ENCODE measurements around the gene HTRA3.

The HTRA3 gene

DNA sequence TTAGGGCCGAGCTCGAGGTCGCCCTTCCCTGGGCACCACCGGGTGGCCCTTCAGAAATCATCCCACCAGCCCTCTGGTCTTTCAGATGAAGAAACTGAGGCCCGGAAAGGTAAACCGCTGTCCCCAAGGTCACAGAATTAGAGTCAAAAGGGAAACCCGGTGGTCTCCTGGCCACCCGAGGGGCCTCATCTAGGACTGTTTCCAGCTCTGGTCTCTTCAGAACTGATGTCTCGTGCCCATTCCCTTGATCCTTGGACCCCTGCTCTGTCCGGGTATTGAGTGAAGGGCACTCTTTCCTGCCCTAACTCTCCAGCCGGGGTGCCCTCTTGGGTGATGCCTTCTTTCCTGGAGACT lies 841 bp downstream of the HTRA3 start:
- no peak for DNase-seq

DNA sequence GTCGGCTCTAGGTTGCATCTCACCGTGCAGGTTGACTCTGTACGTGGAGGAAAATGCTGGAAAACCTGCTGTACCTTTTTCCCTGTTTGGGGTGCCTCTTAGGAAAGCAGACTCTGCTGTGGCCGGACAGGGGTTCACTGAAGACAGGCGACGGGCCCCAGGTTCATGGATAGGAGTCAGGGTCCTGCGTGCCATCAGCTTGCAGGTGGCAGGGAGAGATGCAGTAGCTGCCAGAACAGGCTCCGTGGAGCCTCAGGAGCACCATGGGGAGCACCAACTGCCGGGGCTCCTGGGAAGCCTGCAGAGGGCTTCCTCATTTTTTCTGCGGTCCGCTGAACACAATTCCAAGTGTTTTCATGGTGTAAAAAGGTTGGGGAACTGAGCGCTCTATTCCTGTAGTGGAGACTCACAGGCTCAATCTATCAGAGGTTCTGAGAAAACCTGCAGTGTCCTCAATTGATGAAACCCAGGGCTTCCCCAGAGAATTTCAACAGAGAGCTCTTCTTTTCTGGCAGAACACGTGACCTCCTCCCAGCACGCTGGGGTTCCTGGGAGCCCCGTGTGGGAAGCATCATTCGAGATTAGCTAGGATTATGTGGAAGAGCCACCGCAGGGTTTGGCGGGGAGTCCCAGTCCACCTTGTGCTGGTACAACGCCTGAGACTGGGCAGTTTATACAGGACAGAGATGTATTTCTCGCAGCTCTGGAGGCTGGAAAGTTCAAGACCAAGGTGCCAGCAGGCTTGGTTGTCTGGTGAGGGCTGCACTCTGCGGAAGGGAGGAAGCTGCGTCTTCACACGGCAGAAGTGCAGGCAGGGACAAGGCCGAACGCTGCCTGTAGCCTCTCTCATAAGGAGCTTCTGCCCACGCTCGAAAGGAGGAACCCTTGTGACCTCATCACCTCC lies 1.6 kb downstream of the HTRA3 start:
- no peak for DNase-seq

DNA sequence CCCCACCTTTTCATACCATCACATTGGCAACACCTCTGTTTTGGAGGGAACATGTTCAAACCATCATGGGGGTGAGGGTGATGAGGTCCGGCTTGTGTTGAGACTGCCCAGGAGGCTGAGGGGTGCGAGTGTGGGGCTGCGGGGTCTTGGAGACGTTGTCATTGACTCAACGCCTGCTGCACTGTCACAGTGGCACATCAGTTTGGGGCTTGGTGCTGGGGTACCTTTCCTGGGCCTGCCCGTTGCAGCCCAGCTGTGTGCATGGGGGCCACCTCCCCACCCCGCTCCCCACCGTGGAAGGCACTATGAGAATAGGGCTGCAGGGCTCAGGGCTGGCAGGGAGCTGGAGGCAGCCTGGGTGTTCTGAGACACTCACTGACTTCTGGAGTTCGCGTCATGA lies 2.3 kb downstream of the HTRA3 start:
- DNase-seq = no peak

DNA sequence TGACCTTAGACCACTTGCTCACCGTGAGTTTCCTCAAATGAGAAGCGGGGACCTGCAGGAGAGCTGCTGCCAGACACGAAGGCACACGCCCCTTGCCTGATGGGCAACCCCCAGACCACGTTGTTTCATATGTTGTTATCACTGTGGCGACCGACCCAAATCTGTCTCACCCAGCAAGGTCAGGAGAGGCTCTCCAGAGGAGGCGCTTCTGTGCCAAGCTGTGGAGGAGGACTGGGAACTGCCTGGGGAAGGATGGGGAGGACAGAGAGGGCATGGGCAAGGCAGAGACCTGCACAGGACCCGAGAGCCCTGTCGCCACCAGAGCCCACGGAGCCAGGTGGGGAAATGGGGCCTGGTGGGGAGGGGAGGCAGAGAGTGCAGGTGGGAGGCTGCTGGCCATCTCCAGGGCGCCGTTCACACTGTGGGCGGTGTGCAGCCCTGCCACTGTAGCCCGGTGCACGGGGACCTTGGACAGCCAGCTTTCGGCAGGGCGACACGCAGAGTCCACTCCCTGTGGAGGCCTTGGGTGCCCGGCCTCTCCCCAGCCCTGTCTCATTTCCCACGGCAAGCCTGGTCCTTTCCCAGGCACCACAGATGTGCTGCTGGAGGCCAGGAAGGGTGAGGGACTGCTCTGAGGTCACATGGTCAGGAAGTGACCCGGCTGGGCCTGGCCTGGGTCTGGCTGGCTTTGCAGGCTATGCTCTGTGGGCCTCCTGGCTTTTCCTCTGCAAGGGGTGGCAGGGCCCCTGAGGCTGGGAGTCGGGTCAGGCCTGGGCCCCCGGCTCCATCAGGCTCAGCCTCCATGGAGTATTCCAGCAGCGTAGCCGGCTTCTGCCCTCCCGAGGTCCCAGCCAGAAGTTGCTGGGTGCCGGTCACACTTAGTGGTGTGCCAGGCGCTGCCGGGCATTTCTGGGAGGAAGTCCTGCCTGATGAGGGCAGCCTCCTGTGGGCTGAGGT lies 3.2 kb downstream of the HTRA3 start:
- no peak for DNase-seq

DNA sequence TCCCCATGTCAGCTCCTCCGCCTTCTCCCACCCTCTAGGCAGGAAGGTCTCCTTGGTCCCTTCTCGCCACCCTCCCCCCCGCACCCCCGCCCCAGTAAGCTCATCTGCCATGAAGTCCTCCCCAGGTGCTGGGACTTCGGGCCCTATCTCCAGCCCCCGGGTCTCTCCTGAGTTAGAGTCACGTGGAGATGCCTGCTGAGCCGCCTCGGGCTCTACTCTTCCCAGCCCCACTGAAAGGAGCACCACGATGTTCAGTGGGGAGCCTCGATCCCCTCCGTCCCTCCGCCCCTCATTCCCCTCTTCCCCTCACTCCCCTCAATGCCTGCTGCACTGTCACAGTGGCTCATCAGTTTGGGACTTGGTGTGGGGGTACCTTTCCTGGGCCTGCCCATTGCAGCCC lies 3.9 kb downstream of the HTRA3 start:
- no peak for DNase-seq

DNA sequence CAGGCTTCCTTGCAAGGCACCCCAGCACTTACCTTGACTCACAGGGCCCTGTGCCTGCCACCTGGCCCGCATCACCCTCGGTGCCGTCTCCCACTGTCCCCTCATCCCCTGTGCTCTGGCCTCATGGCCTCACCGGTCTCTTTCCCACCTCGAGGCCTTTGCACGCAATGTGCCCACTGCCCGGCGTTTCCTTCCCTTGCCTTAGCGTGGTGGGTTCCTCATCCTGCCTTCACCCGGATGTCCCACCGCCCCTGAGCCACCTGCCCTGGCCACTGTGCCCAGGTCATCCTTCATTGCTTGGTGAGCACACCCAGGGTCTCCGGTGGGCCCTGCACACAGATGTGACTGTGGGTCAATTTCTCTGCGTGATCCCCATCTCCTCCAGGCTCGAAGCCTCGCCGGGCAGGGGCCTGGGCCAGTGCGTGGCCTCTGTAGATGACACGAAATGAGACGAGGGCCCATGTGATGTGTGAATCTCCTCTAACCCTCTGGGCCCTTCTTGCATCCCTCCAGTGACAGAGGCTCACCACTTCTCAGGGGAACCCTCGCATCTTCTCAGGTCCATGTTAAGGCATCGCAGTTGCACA lies 4.6 kb downstream of the HTRA3 start:
- no peak for DNase-seq

DNA sequence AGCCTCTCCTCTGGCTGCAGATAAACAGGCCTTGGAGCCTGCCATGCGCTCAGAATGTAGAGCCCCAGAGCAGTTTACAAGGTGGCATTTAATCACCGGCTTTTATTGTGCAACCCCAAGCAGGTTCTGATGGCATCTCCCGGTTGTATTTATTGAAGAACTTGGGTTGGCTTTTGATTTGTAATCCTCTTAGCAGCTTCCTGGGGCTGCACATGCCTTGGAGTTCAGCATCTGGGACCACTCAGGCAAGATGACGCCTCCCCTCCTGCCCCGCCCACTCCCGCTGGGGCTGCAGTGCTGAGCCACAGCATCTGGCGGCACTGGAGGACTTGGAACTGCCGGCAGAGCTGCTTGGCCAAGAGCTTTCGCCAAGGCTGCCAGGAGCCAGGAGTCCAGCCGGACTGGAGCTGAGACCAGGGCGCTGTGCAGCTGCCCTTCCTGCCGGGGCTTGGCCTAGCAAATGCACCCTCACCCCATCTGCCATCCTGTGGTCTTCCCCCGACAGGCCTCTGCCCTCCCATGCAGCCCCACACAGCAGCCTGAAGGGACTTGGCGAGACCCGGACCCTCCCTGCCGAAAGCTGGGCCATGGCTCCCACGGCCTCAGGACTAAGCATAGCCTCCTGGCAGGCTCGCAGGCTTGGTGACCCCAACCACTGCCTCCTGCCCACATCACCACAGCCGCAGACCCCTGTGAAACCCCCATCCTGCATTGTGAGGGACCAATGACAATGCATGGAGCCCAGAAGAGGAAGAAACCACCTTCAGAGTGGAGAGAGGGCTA lies 5.4 kb downstream of the HTRA3 start:
- DNase-seq = no peak

DNA sequence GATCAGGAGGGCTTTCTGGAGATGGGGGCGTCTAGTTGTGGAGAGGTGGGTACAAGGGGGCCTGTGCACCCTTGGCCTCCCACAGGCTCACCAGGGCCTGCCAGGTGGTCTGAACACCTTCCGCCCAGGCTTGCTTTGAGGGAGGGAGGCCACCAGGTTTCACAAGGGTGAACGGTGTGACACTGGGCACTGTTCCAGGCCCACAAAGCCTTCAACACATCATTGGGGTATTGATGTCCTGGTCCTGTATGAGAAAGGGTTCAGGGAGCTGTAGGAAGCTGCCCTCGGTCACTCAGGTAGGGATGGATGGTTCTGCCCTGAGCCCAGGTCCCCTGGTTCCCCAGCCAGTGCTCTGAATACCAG lies 6.0 kb downstream of the HTRA3 start:
- DNase-seq = no peak

DNA sequence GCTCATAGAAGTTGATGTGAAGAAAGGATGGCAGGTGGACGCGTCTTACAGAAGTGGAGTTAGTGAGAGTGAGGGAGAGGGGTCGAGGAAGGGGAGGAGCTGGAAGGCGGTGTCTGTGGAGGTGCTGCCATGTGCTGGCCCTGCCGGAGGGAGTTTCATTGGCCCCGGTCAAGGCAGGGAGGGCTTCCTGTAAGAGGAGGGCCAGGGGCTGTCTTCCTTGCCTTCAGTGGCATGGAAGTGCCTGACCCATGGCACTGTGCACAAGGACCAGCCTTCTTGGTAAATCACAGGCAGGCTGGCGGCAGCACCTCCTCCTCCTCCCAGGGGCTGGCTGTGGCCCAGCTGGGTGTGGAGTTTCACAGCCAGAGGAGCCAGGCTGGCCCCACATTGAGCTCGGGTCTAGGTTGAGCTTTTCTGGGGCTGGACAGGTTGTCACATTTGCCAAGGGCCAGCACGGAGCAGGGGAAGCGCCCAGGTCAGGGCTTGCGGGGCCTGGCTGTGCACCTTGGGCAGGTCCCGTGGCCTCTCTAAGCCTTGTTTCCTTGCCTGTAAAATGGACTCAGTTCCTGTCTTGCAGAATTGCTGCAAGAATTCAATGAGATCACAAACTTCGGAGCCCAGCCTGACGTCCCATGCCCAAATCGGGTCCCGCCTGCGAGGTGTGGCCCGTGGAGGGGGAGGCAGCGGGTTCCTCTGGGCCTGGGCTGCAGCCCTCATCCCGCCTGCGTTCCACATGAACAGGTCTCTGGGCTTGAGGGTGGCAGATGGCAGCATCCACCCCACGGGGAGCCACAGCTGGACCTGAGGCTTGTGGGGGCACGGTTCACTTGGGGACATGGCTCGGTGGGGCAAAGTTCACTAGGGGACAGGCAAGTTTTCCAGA lies 7.0 kb downstream of the HTRA3 start:
- no peak for DNase-seq

DNA sequence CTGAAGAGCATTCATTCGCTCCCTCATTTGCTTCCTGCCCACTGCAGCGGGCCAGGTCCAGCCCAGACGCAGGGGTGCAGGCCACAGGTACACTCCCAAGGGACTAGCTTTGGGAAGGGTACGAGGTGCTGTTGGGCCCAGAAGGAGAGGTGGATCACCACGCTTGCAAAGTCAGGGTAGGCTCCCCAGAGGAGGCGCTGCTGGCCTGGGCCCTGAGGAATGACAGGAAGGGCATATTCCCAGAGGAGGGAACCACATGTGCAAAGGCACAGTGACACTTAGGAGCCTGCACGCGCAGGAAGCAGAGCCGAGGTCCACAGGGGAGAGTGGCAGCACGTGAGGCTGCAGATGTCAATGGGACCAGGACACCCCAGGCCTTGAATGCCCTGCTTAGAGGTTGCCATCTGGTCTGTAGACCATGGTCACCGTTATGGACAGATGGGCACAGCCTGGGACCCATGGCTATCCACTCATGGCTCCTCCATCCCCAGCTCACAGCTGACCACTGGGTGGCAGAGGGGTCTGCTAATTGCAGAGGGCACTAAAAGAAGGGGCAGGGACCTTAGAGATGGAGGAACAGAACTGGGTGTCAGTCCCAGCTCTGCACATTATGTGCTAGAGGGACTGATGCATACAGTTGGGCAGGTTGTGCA lies 7.9 kb downstream of the HTRA3 start:
- DNase-seq = no peak

DNA sequence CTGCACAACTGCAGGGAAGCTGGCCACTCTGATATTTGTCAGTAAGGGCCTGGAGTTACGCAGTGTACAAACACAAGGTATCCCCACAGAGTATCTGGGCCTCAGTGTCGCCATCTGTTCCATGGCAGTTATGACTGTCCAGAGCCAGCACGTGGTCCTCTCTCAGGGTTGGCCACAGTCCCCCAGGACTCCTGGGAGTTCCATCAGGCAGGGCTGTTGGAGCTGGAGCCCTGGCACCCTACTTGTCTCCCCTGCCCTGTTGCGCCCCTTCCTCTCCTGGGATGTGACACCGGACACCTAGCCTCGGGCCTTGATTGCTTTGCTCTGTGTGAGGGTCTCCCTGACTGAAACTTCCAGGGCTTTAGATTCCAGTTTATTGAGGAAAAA lies 8.4 kb downstream of the HTRA3 start:
- no peak for DNase-seq

DNA sequence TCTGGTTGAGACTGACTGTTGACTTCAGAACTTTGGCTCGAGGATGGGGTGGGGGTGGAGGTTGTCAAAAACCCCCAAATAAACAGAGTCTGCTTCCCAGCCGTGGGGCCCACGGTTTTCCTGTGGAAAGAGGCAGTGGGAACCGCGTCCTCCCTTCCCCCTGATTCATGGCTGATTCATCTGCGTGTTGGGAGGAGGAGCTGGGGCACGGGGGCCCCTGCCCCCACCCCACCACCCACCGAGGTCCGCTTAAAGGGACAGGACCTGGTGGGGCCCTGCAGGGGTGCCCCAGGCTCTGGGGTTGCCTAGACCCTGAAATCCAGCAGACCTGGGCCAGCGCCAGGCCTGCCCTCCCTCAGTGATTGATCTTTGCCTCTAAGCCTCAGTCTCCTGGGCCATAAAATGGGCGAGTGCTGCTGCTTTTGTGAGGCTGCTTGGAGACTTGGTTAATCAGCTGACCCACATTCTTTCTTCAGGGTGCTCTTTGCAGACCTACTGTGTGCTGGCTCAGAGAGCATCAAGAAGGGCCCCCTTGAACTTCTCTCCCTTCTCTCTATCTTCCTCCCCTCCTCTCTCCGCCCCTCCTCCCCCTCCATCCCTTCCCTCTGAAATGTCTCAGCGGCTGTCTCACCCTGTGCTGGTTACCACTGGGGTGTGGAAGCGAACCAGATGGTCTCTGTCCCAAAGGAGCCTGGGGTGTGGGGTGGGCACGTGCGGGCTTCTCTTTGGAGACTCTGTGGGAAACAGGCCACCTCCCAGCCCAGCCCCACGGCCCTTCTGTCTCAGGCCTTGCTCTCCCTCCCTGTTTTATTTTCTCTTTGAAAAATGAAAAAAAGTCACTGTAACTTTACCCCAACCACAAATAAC lies 9.1 kb downstream of the HTRA3 start:
- no peak for DNase-seq

DNA sequence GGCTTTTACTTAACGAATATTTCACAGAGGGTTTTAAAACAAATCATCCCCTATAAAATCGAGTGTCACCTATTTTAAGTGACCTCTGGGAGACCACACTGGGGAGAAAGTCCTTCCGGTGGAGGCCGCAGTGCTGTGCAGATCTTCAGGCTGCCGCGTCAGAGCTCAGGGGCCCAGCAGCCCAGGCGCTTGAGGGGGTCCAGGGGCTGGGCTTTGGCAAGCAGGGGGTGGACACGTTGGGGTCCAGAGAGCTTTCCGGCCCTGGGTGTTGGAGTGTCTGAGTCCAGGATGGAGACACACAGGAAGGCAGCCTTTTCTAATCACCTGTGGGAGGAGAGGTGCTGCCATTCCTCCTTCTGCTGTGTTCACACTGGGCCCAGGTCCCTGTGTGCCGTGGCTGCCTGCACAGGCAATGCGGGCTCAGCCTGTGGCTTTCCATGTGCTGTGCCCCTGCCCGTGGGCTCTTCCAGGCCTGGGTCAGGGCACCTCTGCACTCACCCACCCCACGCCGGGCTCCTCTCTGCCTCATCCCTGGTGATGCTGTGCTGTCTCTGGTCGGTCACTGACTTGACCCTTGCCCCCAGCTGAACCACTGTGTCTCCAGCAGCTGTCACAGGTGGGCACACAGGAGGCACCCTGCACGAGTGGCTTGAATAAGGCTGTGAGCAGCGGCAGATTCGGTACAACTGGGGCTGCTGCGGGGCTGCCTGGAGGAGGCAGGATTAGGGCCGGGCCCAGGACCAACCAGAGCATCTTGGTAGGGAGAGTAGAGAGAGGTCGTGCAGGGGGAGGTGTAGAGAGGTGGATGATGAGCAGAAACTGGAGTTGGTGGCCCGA lies 10.0 kb downstream of the HTRA3 start:
- DNase-seq = no peak

DNA sequence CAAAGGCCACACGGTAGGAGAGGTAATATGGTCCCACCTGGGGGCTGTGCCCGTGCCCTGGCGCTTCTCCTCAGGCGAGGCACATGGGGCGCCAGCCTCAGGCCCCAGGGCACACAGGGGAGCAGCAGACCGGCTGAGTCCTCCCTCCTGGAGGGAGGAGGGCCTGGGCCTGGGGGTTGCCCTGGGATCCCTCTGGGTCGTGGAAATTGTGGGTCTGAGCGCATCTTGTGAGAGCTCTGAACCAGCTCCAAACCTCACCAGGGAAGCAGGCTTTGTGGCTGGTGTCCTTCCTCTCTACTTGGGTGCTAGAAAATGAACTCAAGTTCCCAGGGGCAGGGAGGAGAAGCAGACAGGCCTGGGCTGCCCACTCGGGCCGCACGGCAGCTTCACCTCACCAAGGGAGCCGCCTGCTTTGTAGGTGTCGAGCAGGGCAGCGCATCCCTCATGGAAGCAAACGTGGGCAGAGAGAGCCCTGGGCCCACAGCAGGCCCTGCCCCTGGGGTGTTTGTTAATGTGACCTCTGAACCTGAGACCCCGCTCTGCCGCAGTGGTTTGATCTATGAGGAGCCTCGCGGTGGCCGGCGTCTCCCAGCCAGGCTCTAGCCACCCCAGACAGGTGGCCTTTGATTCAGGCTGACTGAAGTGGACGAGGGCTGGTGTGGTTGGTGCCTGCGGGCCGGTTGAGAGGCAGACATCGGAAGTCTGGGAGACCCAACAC lies 10.8 kb downstream of the HTRA3 start:
- DNase-seq = no peak

DNA sequence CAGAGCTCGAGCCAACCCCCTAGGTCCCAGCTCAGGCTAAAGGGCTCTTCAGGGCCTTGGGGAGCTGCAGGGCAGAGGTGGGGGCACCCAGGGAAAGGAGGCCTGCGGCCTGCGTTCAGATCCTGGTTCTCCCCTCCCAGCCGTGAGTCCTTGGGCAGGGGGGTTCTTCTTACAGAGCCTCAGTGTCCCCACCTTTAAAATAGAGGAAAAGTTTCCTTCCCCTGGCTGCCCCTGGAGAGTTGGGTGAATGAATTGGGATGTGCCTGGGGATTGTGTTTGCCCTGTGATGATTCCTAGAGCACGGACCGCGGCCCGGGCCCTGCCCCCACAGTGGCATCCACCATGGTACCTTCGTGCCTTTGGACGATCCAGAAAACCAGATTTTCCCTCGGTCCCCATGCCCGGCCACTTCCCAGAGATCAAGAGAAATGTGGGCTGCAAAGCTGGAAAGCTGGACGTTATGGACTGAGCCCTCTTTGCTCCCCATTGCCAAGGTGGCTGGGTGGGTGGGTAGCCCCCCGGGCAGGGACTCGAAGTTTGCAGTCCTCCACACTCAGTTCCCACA lies 11.4 kb downstream of the HTRA3 start:
- no peak for DNase-seq

DNA sequence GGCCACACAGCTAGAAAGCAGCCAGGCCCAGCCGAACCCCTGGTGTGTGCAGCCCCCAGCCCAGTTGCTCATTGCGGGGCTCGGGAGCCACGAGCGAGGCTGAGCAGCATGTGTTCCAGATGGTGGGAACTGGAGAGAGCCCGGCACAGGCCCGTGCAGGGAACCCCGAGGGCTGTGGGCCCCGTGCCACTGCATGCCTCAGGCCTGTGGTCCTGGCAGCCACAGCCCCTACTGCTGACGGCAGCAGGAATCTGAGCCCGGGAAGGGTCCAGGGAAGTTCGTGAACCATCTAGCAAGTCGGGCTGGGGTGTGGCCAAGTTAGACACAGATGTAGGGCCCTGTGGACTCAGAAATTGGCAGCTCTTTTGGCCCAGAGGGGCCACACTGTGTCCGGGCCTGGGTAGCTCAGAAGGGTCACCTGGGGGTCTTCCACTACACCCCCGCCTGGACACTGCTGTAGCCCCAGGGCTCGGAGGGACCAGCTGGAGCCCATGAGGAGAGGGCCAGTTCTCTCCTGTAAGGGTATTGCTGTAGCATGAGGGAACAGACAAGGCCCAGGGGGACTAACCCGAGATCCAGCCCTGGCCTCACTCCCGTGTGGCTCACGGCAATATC lies 12.1 kb downstream of the HTRA3 start:
- no peak for DNase-seq

DNA sequence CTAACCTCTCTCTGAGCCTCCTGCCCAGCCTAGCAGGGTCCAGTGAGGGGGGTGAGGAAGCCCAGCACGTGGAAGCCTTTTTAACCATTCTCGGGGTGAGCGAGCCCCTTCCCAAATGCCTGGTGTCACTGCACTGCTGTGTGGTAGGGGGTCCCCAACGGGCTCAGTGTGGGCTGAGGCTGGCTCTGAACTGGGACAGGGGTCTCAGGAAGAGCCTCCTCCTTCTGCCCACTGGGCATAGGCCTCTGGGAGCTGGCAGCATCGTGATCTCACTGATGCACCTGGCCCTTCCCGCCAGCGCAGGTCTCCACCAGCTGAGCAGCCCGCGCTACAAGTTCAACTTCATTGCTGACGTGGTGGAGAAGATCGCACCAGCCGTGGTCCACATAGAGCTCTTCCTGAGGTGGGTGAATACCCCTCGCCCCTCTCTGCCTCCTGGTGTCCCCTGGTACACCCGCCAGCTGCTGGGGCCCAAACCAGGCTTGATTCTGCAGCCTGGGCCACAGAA lies 12.6 kb downstream of the HTRA3 start:
- DNase-seq = no peak

DNA sequence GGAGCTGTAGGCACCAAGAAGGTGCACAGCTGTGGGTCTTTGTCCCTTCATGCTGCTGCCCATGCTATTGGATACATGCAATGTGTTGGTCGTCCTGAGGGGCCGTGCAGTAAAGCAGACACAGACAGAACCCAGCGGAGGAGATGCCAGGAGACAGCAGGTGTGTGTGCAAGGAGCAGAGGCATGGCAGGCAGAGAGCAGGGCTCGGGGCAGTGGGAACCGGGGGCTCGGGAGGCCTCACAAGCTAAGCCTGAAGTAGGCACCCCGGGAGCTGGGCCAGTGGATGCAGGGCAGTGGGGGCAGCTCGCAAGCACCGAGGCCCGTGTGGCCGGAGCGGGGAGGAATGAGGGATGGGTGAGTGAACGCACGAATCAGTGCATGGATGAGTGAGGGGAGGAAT lies 13.2 kb downstream of the HTRA3 start:
- no peak for DNase-seq

Data from activated CD4-positive, alpha-beta T cell treated with anti-CD3 and anti-CD28 coated beads, Interleukin-2, amount 50 U/mL, for 1 hour (primary cell).